Uterus (tissue), 4 donors: Measurements from ENCODE around the gene EFNA3. TPM values are rescaled to one million over a fixed set of nuclear protein-coding genes. Genes with fewer than 3 reads are reported as not detected.
"Not testable (repeated sequence)": the region's sequence is repeated elsewhere in the genome, so short reads cannot be mapped to it uniquely, and the experiment has no call there.

ENCODE experiments used
- DNase-seq, 2 donors: peaks; one replicate each; pipeline ENCODE4 v3.0.0-alpha.2; 2019 to 2020
- H3K27ac ChIP-seq, 2 donors: fragments of 200-600 bp; sonication (generic); 1 replicate in 1 of 2; 2 replicates in 1 of 2; pipeline ENCODE4 v1.5.1; 2016 to 2018
- H3K27me3 ChIP-seq, 2 donors: fragments of 200-600 bp; sonication (generic); one replicate each; pipeline ENCODE4 v1.5.1; 2018 to 2019; ENCODE audit warnings: control low read depth in 1 of 2
- H3K36me3 ChIP-seq, 2 donors: fragments of 200-600 bp; sonication (generic); one replicate each; pipeline ENCODE4 v1.5.1; 2019; ENCODE audit warnings: control low read depth in 1 of 2
- H3K4me1 ChIP-seq, 2 donors: fragments of 200-600 bp; sonication (generic); one replicate each; pipeline ENCODE4 v1.5.1; 2018 to 2019; ENCODE audit warnings: control low read depth in 1 of 2
- H3K4me3 ChIP-seq, 2 donors: fragments of 200-600 bp; sonication (generic); 1 replicate in 1 of 2; 2 replicates in 1 of 2; pipeline ENCODE4 v1.5.1; 2018 to 2019; ENCODE audit warnings: mild to moderate bottlenecking in 1 of 2
- H3K9me3 ChIP-seq, 2 donors: fragments of 200-600 bp; sonication (generic); one replicate each; pipeline ENCODE4 v1.5.1; 2019; ENCODE audit warnings: control low read depth in 1 of 2
- POLR2A ChIP-seq, 2 donors: fragments of 450-650 bp; IDR thresholded peaks; one replicate each; pipeline ENCODE4 v1.6.1; 2016; ENCODE audit warnings: antibody characterized with exemption in 2 of 2, mild to moderate bottlenecking in 1 of 2, moderate library complexity in 1 of 2
- intact Hi-C: fragments of 100-400 bp; cut with DNase I; formaldehyde crosslinking; loops from one replicate; pipeline ENCODE4 v1.15.1; 2023; ENCODE audit warnings: low total_unique reads
- total RNA-seq, 4 donors: library from RNA; depleted of rRNA in 3 of 4; stranded (reverse); fragments of >200 nt in 3 of 4; gene quantifications; one replicate each; pipeline versions ENCODE4 v1.1.0 to v1.2.4, GENCODE V29; 2014 to 2023
- TF ChIP-seq, protein P1 (sequence below), 4 experiments: fragments of 200-600 bp in 2 of 4; fragments of 450-650 bp in 2 of 4; sonication (generic) in 2 of 4; IDR thresholded peaks; one replicate each; pipeline ENCODE4 v1.5.1; 2016 to 2019; ENCODE audit warnings: antibody characterized with exemption in 4 of 4, mild to moderate bottlenecking in 2 of 4, moderate library complexity in 1 of 4
- donor health status: DM: yes; HTN: yes; CAD: no.

The EFNA3 gene
- total RNA-seq, 4 donors from 2014 or later: 3.2 to 7.6 (median 3.3) TPM; not detected in 1

DNA sequence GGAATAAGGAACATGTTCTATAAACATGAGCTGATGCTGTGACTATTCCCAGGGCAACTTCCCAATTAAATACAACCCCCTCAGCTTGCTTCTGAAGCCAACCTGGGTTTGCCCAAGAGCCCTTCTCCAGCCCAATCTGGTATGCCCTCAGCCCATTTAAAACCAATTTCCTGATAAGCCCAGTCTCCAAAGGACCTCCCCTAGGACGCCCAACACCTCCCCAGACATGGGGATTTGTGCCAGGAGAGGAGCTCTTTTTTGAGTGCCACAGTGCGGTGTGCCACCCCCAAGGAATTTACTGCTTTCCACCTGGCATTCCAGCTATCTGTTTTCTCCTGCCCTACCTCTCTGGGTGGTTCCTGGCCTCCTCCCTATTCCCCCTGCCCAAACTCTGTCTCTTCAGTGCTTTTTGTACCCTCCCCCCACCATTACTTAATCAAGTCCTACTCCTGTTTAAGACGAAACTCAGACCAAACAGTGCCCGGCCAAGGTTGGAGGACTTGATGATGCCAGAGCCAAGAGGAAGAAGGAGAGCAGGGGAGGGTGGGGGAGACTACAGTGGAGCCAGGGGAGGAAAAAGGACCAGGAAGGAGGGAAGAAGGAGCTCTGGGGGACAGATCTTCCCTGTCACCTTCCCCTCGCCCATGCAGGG is 37.6 kb downstream of the EFNA3 start:
- no peaks in the 10 kb centered on the region for H3K27me3 ChIP-seq
- no peaks in the 10 kb centered on the region for H3K36me3 ChIP-seq
- H3K9me3 ChIP-seq: no peaks in the 10 kb centered on the region
- TF ChIP-seq, protein P1, sequence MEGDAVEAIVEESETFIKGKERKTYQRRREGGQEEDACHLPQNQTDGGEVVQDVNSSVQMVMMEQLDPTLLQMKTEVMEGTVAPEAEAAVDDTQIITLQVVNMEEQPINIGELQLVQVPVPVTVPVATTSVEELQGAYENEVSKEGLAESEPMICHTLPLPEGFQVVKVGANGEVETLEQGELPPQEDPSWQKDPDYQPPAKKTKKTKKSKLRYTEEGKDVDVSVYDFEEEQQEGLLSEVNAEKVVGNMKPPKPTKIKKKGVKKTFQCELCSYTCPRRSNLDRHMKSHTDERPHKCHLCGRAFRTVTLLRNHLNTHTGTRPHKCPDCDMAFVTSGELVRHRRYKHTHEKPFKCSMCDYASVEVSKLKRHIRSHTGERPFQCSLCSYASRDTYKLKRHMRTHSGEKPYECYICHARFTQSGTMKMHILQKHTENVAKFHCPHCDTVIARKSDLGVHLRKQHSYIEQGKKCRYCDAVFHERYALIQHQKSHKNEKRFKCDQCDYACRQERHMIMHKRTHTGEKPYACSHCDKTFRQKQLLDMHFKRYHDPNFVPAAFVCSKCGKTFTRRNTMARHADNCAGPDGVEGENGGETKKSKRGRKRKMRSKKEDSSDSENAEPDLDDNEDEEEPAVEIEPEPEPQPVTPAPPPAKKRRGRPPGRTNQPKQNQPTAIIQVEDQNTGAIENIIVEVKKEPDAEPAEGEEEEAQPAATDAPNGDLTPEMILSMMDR (IDR thresholded peaks at IDR 0.05): no peak
- TF ChIP-seq POLR2A (IDR thresholded peaks at IDR 0.05): no peak
- H3K27ac ChIP-seq: no peak overlapping the region
- H3K4me3 ChIP-seq: no peak overlapping the region
- intact Hi-C loops: no loop called here
- no peak for DNase-seq
- no peaks in the 10 kb centered on the region for H3K4me1 ChIP-seq

GRCh38 chr1:155117610-155118009 is 39.0 kb downstream of the EFNA3 start:
- intact Hi-C loops: no loop called here
- TF ChIP-seq POLR2A (IDR thresholded peaks at IDR 0.05): no peak
- TF ChIP-seq, protein P1 (IDR thresholded peaks at IDR 0.05): no peak
- no peak for DNase-seq
- H3K9me3 ChIP-seq: no peaks in the 10 kb centered on the region
- H3K4me1 ChIP-seq: no peaks in the 10 kb centered on the region
- H3K27ac ChIP-seq: no peak overlapping the region
- no peaks in the 10 kb centered on the region for H3K36me3 ChIP-seq
- no peaks in the 10 kb centered on the region for H3K27me3 ChIP-seq
- H3K4me3 ChIP-seq: no peak overlapping the region

DNA sequence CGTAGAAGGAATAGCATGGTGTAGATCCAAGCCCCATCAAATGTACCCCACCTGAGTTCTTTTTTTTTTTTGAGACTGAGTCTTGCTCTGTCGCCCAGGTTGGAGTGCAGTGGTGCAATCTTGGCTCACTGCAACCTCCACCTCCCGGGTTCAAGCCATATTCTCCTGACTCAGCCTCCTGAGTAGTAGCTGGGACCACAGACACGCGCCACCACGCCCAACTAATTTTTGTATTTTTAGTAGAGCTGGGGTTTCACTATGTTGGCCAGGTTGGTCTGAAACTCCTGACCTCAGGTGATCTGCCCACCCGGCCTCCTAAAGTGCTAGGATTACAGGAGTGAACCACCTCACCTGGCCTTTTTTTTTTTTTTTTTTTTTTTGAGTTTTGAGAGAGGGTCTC is 39.5 kb downstream of the EFNA3 start:
- H3K4me3 ChIP-seq, H3K27ac ChIP-seq, DNase-seq, H3K36me3 ChIP-seq, H3K9me3 ChIP-seq, H3K4me1 ChIP-seq, intact Hi-C loops, H3K27me3 ChIP-seq: not testable (repeated sequence)

DNA sequence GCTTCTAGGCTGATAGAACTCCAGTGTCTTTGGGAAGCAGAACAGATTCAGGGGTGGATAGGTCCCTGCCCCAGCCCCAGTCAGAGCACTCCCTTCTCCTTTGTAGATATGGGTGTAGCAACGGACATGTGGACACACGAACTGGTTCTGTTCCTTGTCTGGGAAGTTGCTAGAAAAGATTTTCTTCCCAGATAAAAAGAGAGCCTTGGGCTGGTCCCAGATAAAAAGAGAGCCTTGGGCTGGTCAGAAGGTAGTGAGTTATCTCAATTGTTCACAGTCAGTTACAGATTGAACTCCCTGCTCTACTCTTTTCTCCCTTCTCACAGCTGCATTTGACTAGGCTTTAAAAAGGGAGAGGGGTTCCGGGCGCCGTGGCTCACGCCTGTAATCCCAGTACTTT is 41.6 kb downstream of the EFNA3 start:
- intact Hi-C loops: no loop called here
- Histone ChIP-seq H3K27ac (no peak overlapping the region), H3K9me3 (no peaks in the 10 kb centered on the region), H3K4me1 (no peaks in the 10 kb centered on the region), H3K4me3 (no peak overlapping the region), H3K27me3 (no peaks in the 10 kb centered on the region), H3K36me3 (no peaks in the 10 kb centered on the region)
- TF ChIP-seq POLR2A (IDR thresholded peaks at IDR 0.05): no peak
- TF ChIP-seq, protein P1 (IDR thresholded peaks at IDR 0.05): no peak
- no peak for DNase-seq

DNA sequence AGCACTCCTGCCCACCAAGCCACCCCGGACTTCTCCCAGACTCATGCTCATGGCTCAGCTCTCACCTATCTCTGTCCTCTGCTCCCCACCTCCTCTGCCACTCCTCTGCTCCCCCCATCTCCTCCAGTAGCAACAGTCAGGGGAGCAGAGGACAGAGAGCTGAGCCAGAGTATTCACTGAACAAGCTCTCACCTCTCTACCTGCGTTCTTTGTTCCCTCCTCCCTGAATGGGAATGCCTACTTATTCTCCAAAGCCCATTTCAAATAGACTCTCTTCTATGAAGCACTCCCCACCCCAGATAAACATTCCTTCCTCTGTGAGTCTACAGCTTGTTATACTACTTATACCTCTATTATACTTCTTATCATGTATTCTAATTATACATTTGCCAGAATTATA is 42.6 kb downstream of the EFNA3 start:
- Histone ChIP-seq H3K27ac (no peak overlapping the region), H3K4me1 (no peaks in the 10 kb centered on the region), H3K36me3 (no peaks in the 10 kb centered on the region), H3K27me3 (no peaks in the 10 kb centered on the region), H3K9me3 (no peaks in the 10 kb centered on the region), H3K4me3 (no peak overlapping the region)
- TF ChIP-seq, protein P1 (IDR thresholded peaks at IDR 0.05): no peak
- no peak for TF ChIP-seq POLR2A (IDR thresholded peaks at IDR 0.05)
- DNase-seq: no peak
- intact Hi-C loops: no loop called here

GRCh38 chr1:155122308-155122707 is 43.7 kb downstream of the EFNA3 start:
- H3K27me3 ChIP-seq: no peaks in the 10 kb centered on the region
- intact Hi-C loops: no loop called here
- no peaks in the 10 kb centered on the region for H3K36me3 ChIP-seq
- no peak overlapping the region for H3K4me3 ChIP-seq
- no peak for DNase-seq
- no peak for TF ChIP-seq POLR2A (IDR thresholded peaks at IDR 0.05)
- TF ChIP-seq, protein P1 (IDR thresholded peaks at IDR 0.05): no peak
- peaks cover 0 to 8% of the 10 kb centered on the region in 2 donors for H3K4me1 ChIP-seq
- H3K27ac ChIP-seq: no peak overlapping the region
- no peaks in the 10 kb centered on the region for H3K9me3 ChIP-seq
